HepG2 (cell line): ENCODE results near the gene RBM18. TPM values are rescaled to one million over a fixed set of nuclear protein-coding genes. Genes with fewer than 3 reads are reported as not detected.
A peak's percentile ranks its signal among the peaks of the same experiment; 100 is the strongest.

Source experiments
- ATAC-seq: fragments of 200-7000 bp; cut with Tn5 transposase; 3 replicates; pipeline ENCODE4 v1.9.1; 2020; ENCODE audit warnings: mild to moderate bottlenecking, moderate library complexity
- BruUV-seq: library from RNA; stranded (reverse); fragments of 400-500 nt; replicated peaks from 2 replicates; lab custom pipeline; 2021; lab: Mats Ljungman, UMichigan
- CTCF ChIA-PET: fragments of 300-600 bp; formaldehyde crosslinking; extraction: SDS; loops from one replicate; lab custom pipeline; 2021; ENCODE audit warnings: low total read pairs, inconsistent platforms, low intra/inter-chr PET ratio; lab: Yijun Ruan, JAX
- POLR2A ChIA-PET: fragments of 350-600 bp; sonication (Branson Sonifier 250); formaldehyde crosslinking; loops from one replicate; lab custom pipeline; 2020; ENCODE audit warnings: antibody characterized with exemption, inconsistent platforms; lab: Yijun Ruan, JAX
- DNase-seq: peaks from one replicate; pipeline ENCODE4 v3.0.0-alpha.2; 2015; ENCODE audit warnings: low spot score
- FAIRE-seq: peaks from 3 replicates; lab custom pipeline; 2011; peaks lifted over from hg19 to GRCh38; lab: Jason Lieb, UNC
- H2AFZ ChIP-seq: one replicate; pipeline ENCODE4 v1.6.1; 2011; ENCODE audit warnings: low read length, inconsistent platforms
- H3K27ac ChIP-seq: fragments of 300-600 bp; 3 replicates; pipeline ENCODE4 v1.8.0; 2011; ENCODE audit warnings: mixed run types, mild to moderate bottlenecking, mixed read lengths, low read length, inconsistent platforms; ENCODE audit not compliant: insufficient read depth; ENCODE audit errors: extremely low read length
- H3K27me3 ChIP-seq, 2 experiments: fragments of 200-600 bp in 1 of 2; 2 replicates in 1 of 2; 3 replicates in 1 of 2; pipeline versions ENCODE4 v1.6.0 to v1.8.0; 2011; ENCODE audit warnings: low read length in 2 of 2, mild to moderate bottlenecking in 2 of 2, moderate library complexity in 2 of 2, inconsistent platforms in 1 of 2; ENCODE audit not compliant: insufficient read depth in 2 of 2, control insufficient read depth in 1 of 2
- H3K36me3 ChIP-seq, 2 experiments: fragments of 200-600 bp in 1 of 2; replicated peaks in 1 of 2; 2 replicates in 1 of 2; 3 replicates in 1 of 2; pipeline versions ENCODE4 v1.5.1 to v1.8.0; 2011; ENCODE audit warnings: low read length in 2 of 2, inconsistent platforms in 1 of 2; ENCODE audit not compliant: insufficient read depth in 2 of 2, control insufficient read depth in 1 of 2
- H3K4me1 ChIP-seq: 2 replicates; pipeline ENCODE4 v1.5.1; 2012; ENCODE audit warnings: low read length, inconsistent platforms; ENCODE audit not compliant: insufficient read depth
- H3K4me2 ChIP-seq: 2 replicates; pipeline ENCODE4 v1.6.0; 2011; ENCODE audit warnings: low read depth, low read length, inconsistent platforms
- H3K4me3 ChIP-seq, 3 experiments: fragments of 200-600 bp in 1 of 3; sonication (generic), shearing (Covaris generic) in 1 of 3; replicated peaks in 1 of 3; 2 replicates each; pipeline ENCODE4 v1.5.1; 2011 to 2016; ENCODE audit warnings: low read length in 3 of 3, inconsistent platforms in 2 of 3, low read depth in 2 of 3, mild to moderate bottlenecking in 2 of 3, control low read depth in 1 of 3, mixed read lengths in 1 of 3; ENCODE audit not compliant: insufficient read depth in 1 of 3
- H3K79me2 ChIP-seq: one replicate; pipeline ENCODE4 v1.6.1; 2011; ENCODE audit warnings: low read length, inconsistent platforms; ENCODE audit not compliant: insufficient read depth
- H3K9ac ChIP-seq: 2 replicates; pipeline ENCODE4 v1.6.0; 2011; ENCODE audit warnings: mild to moderate bottlenecking, low read depth, low read length, inconsistent platforms; ENCODE audit not compliant: insufficient read depth
- H3K9me3 ChIP-seq: 2 replicates; pipeline ENCODE4 v1.5.1; 2012; ENCODE audit warnings: mild to moderate bottlenecking, low read length
- H4K20me1 ChIP-seq: 2 replicates; pipeline ENCODE4 v1.6.0; 2011; ENCODE audit warnings: inconsistent platforms, mild to moderate bottlenecking, low read length, moderate library complexity; ENCODE audit not compliant: insufficient read depth
- EEA1 ChIP-seq: sonication (generic); formaldehyde crosslinking; IDR thresholded peaks from 2 replicates; pipeline ENCODE4 v1.5.1; 2020; ENCODE audit warnings: mild to moderate bottlenecking, missing genetic modification reagents, borderline replicate concordance
- HINFP ChIP-seq: sonication (generic); formaldehyde crosslinking; IDR thresholded peaks from 2 replicates; pipeline ENCODE4 v1.4.0; 2020; ENCODE audit warnings: low read depth, mild to moderate bottlenecking, missing genetic modification reagents
- HNRNPLL ChIP-seq: fragments of 200-400 bp; formaldehyde crosslinking; IDR thresholded peaks from 2 replicates; pipeline ENCODE4 v1.6.1; 2017; ENCODE audit warnings: mild to moderate bottlenecking, low read depth, low read length; ENCODE audit not compliant: poor library complexity, severe bottlenecking
- HOXA9 ChIP-seq: sonication (generic); formaldehyde crosslinking; IDR thresholded peaks from 2 replicates; pipeline ENCODE4 v1.8.1; 2022; ENCODE audit warnings: missing genetic modification reagents, mild to moderate bottlenecking, moderate library complexity, borderline replicate concordance
- JUN ChIP-seq: sonication (generic); formaldehyde crosslinking; IDR thresholded peaks from 2 replicates; pipeline ENCODE4 v1.4.0; 2020; ENCODE audit warnings: mild to moderate bottlenecking, missing genetic modification reagents
- MATR3 ChIP-seq: sonication (generic); formaldehyde crosslinking; IDR thresholded peaks from 2 replicates; pipeline ENCODE4 v1.4.0; 2020; ENCODE audit warnings: missing genetic modification reagents
- MTF2 ChIP-seq: sonication (generic); formaldehyde crosslinking; IDR thresholded peaks from 2 replicates; pipeline ENCODE4 v1.5.0; 2020; ENCODE audit warnings: missing genetic modification reagents, borderline replicate concordance
- PHB2 ChIP-seq: fragments of 450-650 bp; IDR thresholded peaks from 2 replicates; pipeline ENCODE4 v1.6.1; 2018; ENCODE audit not compliant: partially characterized antibody
- RBM22 ChIP-seq: fragments of 200-400 bp; formaldehyde crosslinking; optimal IDR thresholded peaks from 2 replicates; pipeline ENCODE3; 2017; ENCODE audit warnings: mild to moderate bottlenecking, low read length, moderate library complexity
- RFXAP ChIP-seq: sonication (generic); formaldehyde crosslinking; IDR thresholded peaks from 2 replicates; pipeline ENCODE4 v1.4.0; 2020; ENCODE audit warnings: missing genetic modification reagents, borderline replicate concordance
- ZFP82 ChIP-seq: sonication (generic); formaldehyde crosslinking; IDR thresholded peaks from 2 replicates; pipeline ENCODE4 v1.5.1; 2020; ENCODE audit warnings: mild to moderate bottlenecking, missing genetic modification reagents, borderline replicate concordance
- ZNF615 ChIP-seq: sonication (generic); formaldehyde crosslinking; IDR thresholded peaks from 2 replicates; pipeline ENCODE4 v1.5.0; 2020; ENCODE audit warnings: mild to moderate bottlenecking, missing genetic modification reagents, borderline replicate concordance
- ZNF678 ChIP-seq: sonication (generic); formaldehyde crosslinking; IDR thresholded peaks from 2 replicates; pipeline ENCODE4 v1.4.0; 2020; ENCODE audit warnings: mild to moderate bottlenecking, missing genetic modification reagents
- ZNF775 ChIP-seq: sonication (generic); formaldehyde crosslinking; IDR thresholded peaks from 2 replicates; pipeline ENCODE4 v1.4.0; 2020; ENCODE audit warnings: missing genetic modification reagents, mild to moderate bottlenecking, moderate library complexity, borderline replicate concordance
- WGBS: methylation state at CpG from one replicate; pipeline ENCODE4 v1.1.6; 2017; ENCODE audit warnings: low lambda C conversion rate; 5-methylcytosine and 5-hydroxymethylcytosine counted together
- in situ Hi-C: cut with HindIII; loops from 2 replicates; pipeline ENCODE4 v1.10.0; 2017; ENCODE audit warnings: low pct_unique_long_range_greater_than_20kb; ENCODE audit not compliant: extremely low pct_ligation_motif_present
- intact Hi-C: fragments of 100-400 bp; cut with micrococcal nuclease; formaldehyde crosslinking; loops from one replicate; pipeline ENCODE4 v1.10.0; 2022; ENCODE audit not compliant: unreplicated experiment
- polyA plus RNA-seq, 8 experiments: library from polyadenylated mRNA; depleted of rRNA in 3 of 8; stranded (reverse) in 7 of 8; unstranded in 1 of 8; fragments of >200 nt; fragmentation: Illumina TruSeq in 4 of 8; extraction: Trizol in 4 of 8; gene quantifications; 2 replicates each; pipeline versions ENCODE4 v1.2.1 to v1.2.3, GENCODE V29; 2011 to 2016; ENCODE audit warnings: low read depth in 4 of 8, missing spikeins in 1 of 8, mixed read lengths in 1 of 8; ENCODE audit not compliant: insufficient read depth in 1 of 8
- total RNA-seq, 5 experiments: library from RNA; depleted of rRNA; stranded (reverse); fragments of >200 nt; fragmentation: Illumina TruSeq; extraction: Trizol; gene quantifications; 2 replicates each; pipeline ENCODE4 v1.2.3, GENCODE V29; 2016; ENCODE audit warnings: low read depth in 1 of 5
- TF ChIP-seq, protein P1 (sequence below): IDR thresholded peaks from 2 replicates; pipeline ENCODE4 v1.6.1; 2016

The RBM18 gene
- total and polyA plus RNA-seq, 2 of the 13 experiments (the other 11 are each of a cell fraction or from before 2014, with no cell fraction given): 12.6 to 16.6 TPM

DNA sequence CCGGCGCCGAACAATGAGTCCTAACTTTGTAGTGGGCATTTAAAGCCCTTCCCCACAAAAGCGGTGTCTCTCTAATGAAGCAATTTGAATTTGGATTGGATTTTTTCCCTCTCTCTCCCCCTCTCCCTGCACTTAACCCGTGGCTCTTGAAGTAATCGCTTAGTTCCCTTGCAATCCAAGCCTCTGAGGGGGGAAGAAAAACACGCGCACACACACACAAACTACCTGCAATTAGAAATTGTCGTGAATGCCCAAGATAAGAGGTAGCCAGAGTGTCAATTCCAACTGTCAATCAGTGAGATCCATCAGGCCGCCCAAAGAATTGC is 37.1 kb downstream of the RBM18 start:
- ChIA-PET CTCF (interaction anchor here (1.3 kb wide), 1 partner anchor 103 kb away, joined by 3 read pairs; no protein-coding TSS in a partner anchor), POLR2A (no interaction called here)
- Histone ChIP-seq H3K4me1 (peaks cover 6% of the 10 kb centered on the region; the same call in 1 of the 2 replicates), H3K27me3 (peaks cover 15 to 86% of the 10 kb centered on the region in 2 experiments), H4K20me1 (no peaks in the 10 kb centered on the region), H3K9me3 (no peaks in the 10 kb centered on the region), H3K79me2 (no peaks in the 10 kb centered on the region), H3K4me2 (peak overlapping the region; percentile 23; the same call in 1 of the 2 replicates), H3K27ac (no peak overlapping the region), H3K4me3 (no peak overlapping the region), H3K9ac (no peak overlapping the region), H2AFZ (no peak overlapping the region), H3K36me3 (no peaks in the 10 kb centered on the region)
- 41% methylated on average over 10 of the region's 10 CpGs for WGBS
- in situ Hi-C loops: no loop called here
- no TSS peak for BruUV-seq
- no peak for DNase-seq
- FAIRE-seq: no peak
- TF ChIP-seq ZFP82 (CRISPR knock-in tag) (no peak), JUN (CRISPR knock-in tag) (no peak), MTF2 (0 out of 2 replicates have a peak, but pooled peaks have one; percentile 16), HINFP (CRISPR knock-in tag) (no peak), ZNF775 (CRISPR knock-in tag) (no peak)
- no peak for ATAC-seq
- intact Hi-C loops: no loop called here

DNA sequence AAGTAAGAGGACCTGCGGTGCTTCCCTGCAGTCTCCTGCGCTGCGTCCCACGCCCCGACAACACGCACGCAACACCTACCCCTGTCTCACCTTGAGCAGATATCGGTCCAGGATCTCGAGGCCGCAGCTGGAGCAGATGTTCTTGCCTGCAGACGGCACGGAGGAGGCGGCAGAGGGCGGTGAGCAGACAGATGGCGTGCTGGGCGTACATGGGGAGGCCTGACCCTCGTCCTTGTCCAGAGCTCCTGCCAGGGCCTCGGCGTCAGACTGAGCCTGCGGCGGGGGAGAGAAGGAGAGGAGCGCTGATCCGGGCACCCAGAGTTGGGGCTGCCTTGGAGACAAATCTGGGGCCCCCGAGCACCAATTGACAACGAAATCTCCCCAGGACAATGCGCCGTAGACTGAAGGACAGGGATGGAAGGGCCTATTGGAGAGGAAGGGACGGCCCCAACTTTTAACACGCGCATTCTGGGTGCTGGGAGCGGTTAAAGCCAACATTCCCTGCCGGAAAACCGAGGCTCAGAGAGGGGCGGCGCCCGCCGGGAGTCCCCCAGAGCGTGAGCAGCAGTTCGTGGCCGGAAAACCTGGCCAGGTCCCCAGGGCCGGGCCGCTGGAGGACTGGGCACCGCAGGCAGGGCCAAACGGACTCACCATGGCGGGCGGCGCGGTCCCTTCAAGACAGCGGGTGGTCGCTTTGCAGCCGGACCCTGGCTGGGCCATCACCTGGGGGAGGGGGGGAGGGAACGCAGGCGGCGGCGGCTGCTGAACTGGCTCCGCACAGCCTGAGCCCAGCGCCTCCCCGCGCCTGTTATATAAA is 37.7 kb downstream of the RBM18 start:
- Histone ChIP-seq H3K4me2 (no peak overlapping the region), H3K27me3 (peaks cover 15 to 87% of the 10 kb centered on the region in 2 experiments), H3K9ac (no peak overlapping the region), H4K20me1 (no peaks in the 10 kb centered on the region), H3K79me2 (no peaks in the 10 kb centered on the region), H3K9me3 (no peaks in the 10 kb centered on the region), H3K27ac (no peak overlapping the region), H3K36me3 (no peaks in the 10 kb centered on the region), H3K4me1 (peaks cover 7% of the 10 kb centered on the region), H2AFZ (no peak overlapping the region), H3K4me3 (no peak overlapping the region)
- CTCF ChIA-PET: interaction anchor here (1.3 kb wide), 1 partner anchor 102 kb away, joined by 3 read pairs; no protein-coding TSS in a partner anchor
- in situ Hi-C loops (no loop called here), intact Hi-C loops (no loop called here)
- ATAC-seq (no peak), FAIRE-seq (no peak), DNase-seq (no peak)
- BruUV-seq: no TSS peak
- 62% methylated on average over 50 of the region's 59 CpGs for whole genome bisulfite sequencing
- POLR2A ChIA-PET: no interaction called here
- TF ChIP-seq HOXA9 (0 out of 2 replicates have a peak, but pooled peaks have one; percentile 11), ZNF678 (no peak), ZNF615 (no peak), EEA1 (CRISPR knock-in tag) (no peak), RFXAP (CRISPR knock-in tag) (no peak), PHB2 (no peak), MATR3 (no peak), HNRNPLL (peak; percentile 11), RBM22 (no peak)
- TF ChIP-seq, protein P1, sequence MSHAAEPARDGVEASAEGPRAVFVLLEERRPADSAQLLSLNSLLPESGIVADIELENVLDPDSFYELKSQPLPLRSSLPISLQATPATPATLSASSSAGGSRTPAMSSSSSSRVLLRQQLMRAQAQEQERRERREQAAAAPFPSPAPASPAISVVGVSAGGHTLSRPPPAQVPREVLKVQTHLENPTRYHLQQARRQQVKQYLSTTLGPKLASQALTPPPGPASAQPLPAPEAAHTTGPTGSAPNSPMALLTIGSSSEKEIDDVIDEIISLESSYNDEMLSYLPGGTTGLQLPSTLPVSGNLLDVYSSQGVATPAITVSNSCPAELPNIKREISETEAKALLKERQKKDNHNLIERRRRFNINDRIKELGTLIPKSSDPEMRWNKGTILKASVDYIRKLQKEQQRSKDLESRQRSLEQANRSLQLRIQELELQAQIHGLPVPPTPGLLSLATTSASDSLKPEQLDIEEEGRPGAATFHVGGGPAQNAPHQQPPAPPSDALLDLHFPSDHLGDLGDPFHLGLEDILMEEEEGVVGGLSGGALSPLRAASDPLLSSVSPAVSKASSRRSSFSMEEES: no peak
